Upper lobe of left lung (tissue), 4 donors: ENCODE results near the gene BRAT1.

Source experiments
- POLR2A ChIP-seq, 4 donors: fragments of 450-650 bp; IDR thresholded peaks; one replicate each; pipeline ENCODE4 v1.5.1; 2016 to 2017; ENCODE audit warnings: antibody characterized with exemption in 4 of 4, mild to moderate bottlenecking in 2 of 4
- TF ChIP-seq, protein P1 (sequence below), 6 experiments: fragments of 450-650 bp in 4 of 6; fragments of 200-600 bp in 2 of 6; sonication (generic) in 2 of 6; IDR thresholded peaks; one replicate each; pipeline ENCODE4 v1.5.1; 2016 to 2019; ENCODE audit warnings: antibody characterized with exemption in 6 of 6

DNA sequence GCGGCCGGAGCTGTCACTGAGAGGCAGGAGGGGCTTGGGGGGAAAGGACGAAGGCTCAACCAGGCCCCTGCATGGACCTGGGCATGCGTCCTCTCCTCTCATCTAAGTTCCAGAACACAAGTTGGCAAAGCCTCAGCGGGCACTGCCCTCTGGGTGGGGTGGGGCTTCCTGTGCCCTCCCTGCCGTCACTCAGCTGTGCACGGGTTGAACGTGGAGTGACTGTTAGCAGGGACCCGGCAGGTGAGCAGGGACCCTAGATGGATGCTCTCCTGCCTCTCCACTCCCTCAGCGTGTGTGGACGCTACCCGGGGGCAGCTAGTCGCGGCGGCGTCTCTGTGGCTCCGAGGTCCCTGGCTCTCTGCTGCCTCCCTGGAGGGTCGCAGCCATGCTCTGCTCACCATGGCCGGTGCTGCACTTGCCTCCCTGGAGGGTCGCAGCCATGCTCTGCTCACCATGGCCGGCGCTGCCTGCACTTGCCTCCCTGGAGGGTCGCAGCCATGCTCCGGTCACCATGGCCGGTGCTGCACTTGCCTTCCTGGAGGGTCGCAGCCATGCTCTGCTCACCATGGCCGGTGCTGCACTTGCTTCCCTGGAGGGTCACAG is 40.0 kb upstream of the BRAT1 start:
- TF ChIP-seq, protein P1, sequence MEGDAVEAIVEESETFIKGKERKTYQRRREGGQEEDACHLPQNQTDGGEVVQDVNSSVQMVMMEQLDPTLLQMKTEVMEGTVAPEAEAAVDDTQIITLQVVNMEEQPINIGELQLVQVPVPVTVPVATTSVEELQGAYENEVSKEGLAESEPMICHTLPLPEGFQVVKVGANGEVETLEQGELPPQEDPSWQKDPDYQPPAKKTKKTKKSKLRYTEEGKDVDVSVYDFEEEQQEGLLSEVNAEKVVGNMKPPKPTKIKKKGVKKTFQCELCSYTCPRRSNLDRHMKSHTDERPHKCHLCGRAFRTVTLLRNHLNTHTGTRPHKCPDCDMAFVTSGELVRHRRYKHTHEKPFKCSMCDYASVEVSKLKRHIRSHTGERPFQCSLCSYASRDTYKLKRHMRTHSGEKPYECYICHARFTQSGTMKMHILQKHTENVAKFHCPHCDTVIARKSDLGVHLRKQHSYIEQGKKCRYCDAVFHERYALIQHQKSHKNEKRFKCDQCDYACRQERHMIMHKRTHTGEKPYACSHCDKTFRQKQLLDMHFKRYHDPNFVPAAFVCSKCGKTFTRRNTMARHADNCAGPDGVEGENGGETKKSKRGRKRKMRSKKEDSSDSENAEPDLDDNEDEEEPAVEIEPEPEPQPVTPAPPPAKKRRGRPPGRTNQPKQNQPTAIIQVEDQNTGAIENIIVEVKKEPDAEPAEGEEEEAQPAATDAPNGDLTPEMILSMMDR (IDR thresholded peaks at IDR 0.05), result no peak
- TF ChIP-seq POLR2A (IDR thresholded peaks at IDR 0.05), result no peak
